Caco-2 (cell line): Measurements from ENCODE around the gene KIF16B. TPM values are rescaled to one million over a fixed set of nuclear protein-coding genes. Genes with fewer than 3 reads are reported as not detected.

Experiments used
- BruUV-seq: library from RNA; stranded (reverse); fragments of 400-500 nt; replicated peaks from 2 replicates; lab custom pipeline; 2021; lab: Mats Ljungman, UMichigan
- CTCF ChIA-PET: fragments of 300-600 bp; sonication (Branson Sonifier 250); formaldehyde crosslinking; loops from one replicate; lab custom pipeline; 2022; ENCODE audit warnings: antibody characterized with exemption; lab: Charles Lee
- POLR2A ChIA-PET: fragments of 300-600 bp; sonication (Branson Sonifier 250); formaldehyde crosslinking; loops from one replicate; lab custom pipeline; 2022; ENCODE audit warnings: antibody characterized with exemption; lab: Charles Lee
- DNase-seq, 2 experiments: peaks; one replicate each; pipeline versions ENCODE4 v3.0.0 to v3.0.0-alpha.2; 2020 to 2022
- H3K27me3 ChIP-seq: replicated peaks from 2 replicates; pipeline ENCODE4 v1.6.0; 2011; ENCODE audit warnings: low read length; ENCODE audit not compliant: control insufficient read depth, insufficient read depth
- H3K36me3 ChIP-seq: 2 replicates; pipeline ENCODE4 v1.5.1; 2011; ENCODE audit warnings: low read length; ENCODE audit not compliant: control insufficient read depth, insufficient read depth
- H3K4me1 ChIP-seq: fragments of 250-450 bp; sonication (Bioruptor Pico); 2 replicates; pipeline ENCODE4 v1.5.1; 2020; ENCODE audit warnings: mild to moderate bottlenecking
- H3K4me3 ChIP-seq: 2 replicates; pipeline ENCODE4 v1.5.1; 2011; ENCODE audit warnings: low read depth, mild to moderate bottlenecking, control low read depth, low read length
- H3K9me3 ChIP-seq: fragments of 250-450 bp; sonication (Bioruptor Pico); 2 replicates; pipeline ENCODE4 v1.5.1; 2020; ENCODE audit warnings: mild to moderate bottlenecking, moderate library complexity
- H3K27ac Mint-ChIP-seq: one replicate; pipeline ENCODE4 v1.8.0; 2022; ENCODE audit warnings: mixed read lengths; ENCODE audit not compliant: unreplicated experiment
- H3K27me3 Mint-ChIP-seq: one replicate; pipeline ENCODE4 v1.8.0; 2022; ENCODE audit warnings: mixed read lengths; ENCODE audit not compliant: insufficient read depth, unreplicated experiment
- H3K36me3 Mint-ChIP-seq: one replicate; pipeline ENCODE4 v1.8.0; 2022; ENCODE audit warnings: mild to moderate bottlenecking, mixed read lengths; ENCODE audit not compliant: insufficient read depth, unreplicated experiment
- H3K4me1 Mint-ChIP-seq: one replicate; pipeline ENCODE4 v1.8.0; 2022; ENCODE audit warnings: low read depth, mixed read lengths; ENCODE audit not compliant: unreplicated experiment
- H3K4me3 Mint-ChIP-seq: one replicate; pipeline ENCODE4 v1.8.0; 2022; ENCODE audit warnings: mild to moderate bottlenecking, moderate library complexity, mixed read lengths; ENCODE audit not compliant: unreplicated experiment
- H3K9me3 Mint-ChIP-seq: one replicate; pipeline ENCODE4 v1.8.0; 2022; ENCODE audit warnings: mixed read lengths; ENCODE audit not compliant: unreplicated experiment
- CTCF ChIP-seq, 2 experiments: fragments of 200-600 bp in 1 of 2; IDR thresholded peaks; 1 replicate in 1 of 2; 2 replicates in 1 of 2; pipeline versions ENCODE4 v1.5.1 to v1.8.0; 2011 to 2022; ENCODE audit warnings: antibody characterized with exemption in 1 of 2, control low read depth in 1 of 2, inconsistent platforms in 1 of 2, low read depth in 1 of 2, low read length in 1 of 2, mild to moderate bottlenecking in 1 of 2, moderate library complexity in 1 of 2; ENCODE audit not compliant: insufficient read depth in 1 of 2, severe bottlenecking in 1 of 2, unreplicated experiment in 1 of 2
- intact Hi-C: fragments of 100-400 bp; cut with micrococcal nuclease; formaldehyde crosslinking; loops from one replicate; pipeline ENCODE4 v1.10.0; 2022; ENCODE audit not compliant: unreplicated experiment
- total RNA-seq: library from RNA; stranded (reverse); gene quantifications from 2 replicates; pipeline ENCODE4 v1.2.3, GENCODE V29; 2022

The KIF16B gene
- total RNA-seq, 1 experiment from 2014 or later, result 11.3 TPM

DNA sequence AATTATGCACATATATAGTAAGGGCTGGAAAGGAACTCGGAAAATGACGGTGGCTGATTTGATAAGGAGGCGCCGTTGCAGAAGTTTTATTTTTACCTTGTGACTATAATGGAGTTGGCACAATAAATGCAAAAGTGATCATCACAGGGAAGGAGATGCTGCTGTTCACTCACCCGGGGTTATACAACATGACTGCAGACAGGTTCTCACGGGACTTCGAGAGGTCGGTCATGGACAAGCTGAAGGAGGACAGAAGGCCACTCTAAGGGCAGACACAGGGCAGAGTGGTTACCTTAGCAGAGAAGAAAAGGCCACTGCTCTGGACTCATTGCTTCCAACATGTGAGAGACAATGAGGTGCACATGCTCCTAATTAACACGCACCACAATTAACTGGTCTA lies 168.6 kb downstream of the KIF16B start:
- no peak overlapping the region for H3K27ac Mint-ChIP-seq
- H3K4me1 Mint-ChIP-seq, result peaks cover 26% of the 10 kb centered on the region
- Histone ChIP-seq H3K9me3 (no peaks in the 10 kb centered on the region), H3K36me3 (peaks cover 1% of the 10 kb centered on the region), H3K4me3 (no peak overlapping the region), H3K27me3 (no peaks in the 10 kb centered on the region), H3K4me1 (peaks cover 36% of the 10 kb centered on the region)
- intact Hi-C loops, result loop anchor here (5.0 to 10.0 kb wide), 2 partner anchors 37 to 170 kb away; partner anchors contain the start of gene KIF16B
- no peak overlapping the region for H3K4me3 Mint-ChIP-seq
- ChIA-PET CTCF (no interaction called here), POLR2A (no interaction called here)
- H3K36me3 Mint-ChIP-seq, result peaks cover 9% of the 10 kb centered on the region
- H3K9me3 Mint-ChIP-seq, result peaks cover 13% of the 10 kb centered on the region
- no TSS peak for BruUV-seq
- DNase-seq, result no peak
- H3K27me3 Mint-ChIP-seq, result no peaks in the 10 kb centered on the region
- TF ChIP-seq CTCF (IDR thresholded peaks at IDR 0.05; ENCODE audit: insufficient read depth in 1 of 2, low read depth in 1 of 2, low read length in 1 of 2, severe bottlenecking in 1 of 2, unreplicated experiment in 1 of 2), result no peak

DNA sequence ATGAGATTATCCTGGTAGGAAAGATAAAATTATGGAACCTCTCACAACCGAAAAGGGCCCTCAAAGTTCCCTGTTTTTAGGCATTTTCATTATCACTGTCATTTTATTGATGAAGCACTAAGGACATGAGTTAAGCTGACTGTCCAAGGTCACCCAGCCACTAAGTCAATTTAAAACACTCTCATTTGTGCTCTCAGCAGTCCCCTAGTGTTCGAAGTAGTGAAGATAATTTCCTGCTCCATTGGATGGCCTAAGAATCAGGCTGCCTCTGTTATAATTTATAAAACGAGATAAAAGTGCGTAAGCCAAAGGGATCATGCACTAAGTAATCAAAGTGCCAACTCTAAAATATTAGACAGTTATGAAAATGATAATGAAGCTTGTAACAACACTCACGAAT lies 169.1 kb downstream of the KIF16B start:
- Histone ChIP-seq H3K4me3 (no peak overlapping the region), H3K36me3 (peaks cover 1% of the 10 kb centered on the region), H3K27me3 (no peaks in the 10 kb centered on the region), H3K9me3 (no peaks in the 10 kb centered on the region), H3K4me1 (peaks cover 32% of the 10 kb centered on the region)
- Mint-ChIP-seq H3K36me3 (peaks cover 9% of the 10 kb centered on the region), H3K9me3 (peaks cover 9% of the 10 kb centered on the region), H3K4me3 (no peak overlapping the region), H3K27me3 (no peaks in the 10 kb centered on the region), H3K4me1 (peaks cover 22% of the 10 kb centered on the region), H3K27ac (no peak overlapping the region)
- ChIA-PET POLR2A (no interaction called here), CTCF (no interaction called here)
- DNase-seq, result no peak
- no peak for TF ChIP-seq CTCF (IDR thresholded peaks at IDR 0.05; ENCODE audit: insufficient read depth in 1 of 2, low read depth in 1 of 2, low read length in 1 of 2, severe bottlenecking in 1 of 2, unreplicated experiment in 1 of 2)
- no TSS peak for BruUV-seq
- intact Hi-C loops, result loop anchor here (10.0 kb wide), 1 partner anchor 171 kb away; the partner anchor contains the start of gene KIF16B

GRCh38 chr20:16400234-16400633 lies 173.0 kb downstream of the KIF16B start:
- Histone ChIP-seq H3K27me3 (no peaks in the 10 kb centered on the region), H3K4me3 (no peak overlapping the region), H3K4me1 (no peaks in the 10 kb centered on the region), H3K9me3 (no peaks in the 10 kb centered on the region), H3K36me3 (peaks cover 1% of the 10 kb centered on the region; the same call in 1 of the 2 replicates)
- intact Hi-C loops, result loop anchor here (10.0 kb wide), 1 partner anchor 175 kb away; the partner anchor contains the start of gene KIF16B
- no TSS peak for BruUV-seq
- Mint-ChIP-seq H3K36me3 (no peaks in the 10 kb centered on the region), H3K9me3 (no peaks in the 10 kb centered on the region), H3K27ac (no peak overlapping the region), H3K4me3 (no peak overlapping the region), H3K4me1 (peaks cover 4% of the 10 kb centered on the region), H3K27me3 (no peaks in the 10 kb centered on the region)
- ChIA-PET POLR2A (no interaction called here), CTCF (no interaction called here)
- DNase-seq, result no peak
- no peak for TF ChIP-seq CTCF (IDR thresholded peaks at IDR 0.05; ENCODE audit: insufficient read depth in 1 of 2, low read depth in 1 of 2, low read length in 1 of 2, severe bottlenecking in 1 of 2, unreplicated experiment in 1 of 2)
